Measurements from ENCODE around the gene GLG1.

- TF ChIP-seq TSHZ2 (CRISPR knock-in tag; IDR thresholded peaks at IDR 0.05) (no peak), CREB5 (CRISPR knock-in tag; IDR thresholded peaks at IDR 0.05; ENCODE audit: low read depth) (no peak), CSRNP3 (CRISPR knock-in tag; IDR thresholded peaks at IDR 0.05) (no peak), ZFP3 (CRISPR knock-in tag; IDR thresholded peaks at IDR 0.05) (no peak), PATZ1 (CRISPR knock-in tag; IDR thresholded peaks at IDR 0.05; ENCODE audit: borderline replicate concordance) (no peak), ZC3H10 (CRISPR knock-in tag; IDR thresholded peaks at IDR 0.05) (no peak), POU6F1 (CRISPR knock-in tag; IDR thresholded peaks at IDR 0.05; ENCODE audit: borderline replicate concordance, low read depth) (no peak), GLIS3 (CRISPR knock-in tag; IDR thresholded peaks at IDR 0.05) (no peak), RARB (CRISPR knock-in tag; IDR thresholded peaks at IDR 0.05) (no peak), ISL1 (CRISPR knock-in tag; IDR thresholded peaks at IDR 0.05) (no peak), ESRRG (CRISPR knock-in tag; IDR thresholded peaks at IDR 0.05) (no peak), OSR1 (CRISPR knock-in tag; IDR thresholded peaks at IDR 0.05) (no peak), ZNF565 (CRISPR knock-in tag; conservative IDR thresholded peaks at IDR 0.05; ENCODE audit: low read depth) (no peak), BACH2 (CRISPR knock-in tag; IDR thresholded peaks at IDR 0.05; ENCODE audit: borderline replicate concordance) (no peak)
These were observed 39.0 kb downstream of the GLG1 start for GRCh38 chr16:74567901-74568300.

All from SK-N-SH treated with all-trans-retinoic acid at 6 μM for 48 hours (cell line).